MCF 10A (cell line): ENCODE measurements around the gene U2SURP. TPM values are rescaled to one million over a fixed set of nuclear protein-coding genes. Genes with fewer than 3 reads are reported as not detected.

Experiments
- BruUV-seq: library from RNA; stranded (reverse); fragments of 400-500 nt; replicated peaks from 2 replicates; lab custom pipeline; 2021; lab: Mats Ljungman, UMichigan
- CTCF ChIA-PET: fragments of 300-600 bp; sonication (Branson Sonifier 250); formaldehyde crosslinking; extraction: SDS; loops from one replicate; lab custom pipeline; 2021; ENCODE audit warnings: antibody characterized with exemption, inconsistent platforms; lab: Yijun Ruan, JAX
- POLR2A ChIA-PET: fragments of 300-600, 350-650 bp; sonication (Branson Sonifier 250); formaldehyde crosslinking; extraction: SDS; loops from one replicate; lab custom pipeline; 2020; ENCODE audit warnings: antibody characterized with exemption, inconsistent platforms; lab: Yijun Ruan, JAX
- DNase-seq: peaks from one replicate; pipeline ENCODE4 v3.0.0-alpha.2; 2018; ENCODE audit not compliant: unreplicated experiment
- H3K27ac Mint-ChIP-seq: one replicate; pipeline ENCODE4 v1.8.0; 2022; ENCODE audit warnings: mild to moderate bottlenecking, low read depth, mixed read lengths; ENCODE audit not compliant: unreplicated experiment
- H3K27me3 Mint-ChIP-seq: one replicate; pipeline ENCODE4 v1.8.0; 2022; ENCODE audit warnings: mixed read lengths; ENCODE audit not compliant: insufficient read depth, unreplicated experiment
- H3K36me3 Mint-ChIP-seq: one replicate; pipeline ENCODE4 v1.8.0; 2022; ENCODE audit warnings: mild to moderate bottlenecking, moderate library complexity, mixed read lengths; ENCODE audit not compliant: insufficient read depth, unreplicated experiment
- H3K4me1 Mint-ChIP-seq: one replicate; pipeline ENCODE4 v1.8.0; 2022; ENCODE audit warnings: mixed read lengths; ENCODE audit not compliant: insufficient read depth, unreplicated experiment
- H3K4me3 Mint-ChIP-seq: one replicate; pipeline ENCODE4 v1.8.0; 2022; ENCODE audit warnings: mild to moderate bottlenecking, moderate library complexity, mixed read lengths; ENCODE audit not compliant: unreplicated experiment
- H3K9me3 Mint-ChIP-seq: one replicate; pipeline ENCODE4 v1.8.0; 2022; ENCODE audit warnings: mixed read lengths; ENCODE audit not compliant: unreplicated experiment
- intact Hi-C: fragments of 100-400 bp; cut with micrococcal nuclease; formaldehyde crosslinking; loops from 2 replicates; pipeline ENCODE4 v1.14.1; 2022
- total RNA-seq: library from RNA; stranded (reverse); gene quantifications from 2 replicates; pipeline ENCODE4 v1.2.3, GENCODE V29; 2022
- TF ChIP-seq, protein P1 (sequence below): fragments of 200-600 bp; IDR thresholded peaks from one replicate; pipeline ENCODE4 v1.8.0; 2022; ENCODE audit warnings: antibody characterized with exemption, mild to moderate bottlenecking; ENCODE audit not compliant: unreplicated experiment

Gene U2SURP
- total RNA-seq, 1 experiment from 2014 or later = 146 TPM

DNA sequence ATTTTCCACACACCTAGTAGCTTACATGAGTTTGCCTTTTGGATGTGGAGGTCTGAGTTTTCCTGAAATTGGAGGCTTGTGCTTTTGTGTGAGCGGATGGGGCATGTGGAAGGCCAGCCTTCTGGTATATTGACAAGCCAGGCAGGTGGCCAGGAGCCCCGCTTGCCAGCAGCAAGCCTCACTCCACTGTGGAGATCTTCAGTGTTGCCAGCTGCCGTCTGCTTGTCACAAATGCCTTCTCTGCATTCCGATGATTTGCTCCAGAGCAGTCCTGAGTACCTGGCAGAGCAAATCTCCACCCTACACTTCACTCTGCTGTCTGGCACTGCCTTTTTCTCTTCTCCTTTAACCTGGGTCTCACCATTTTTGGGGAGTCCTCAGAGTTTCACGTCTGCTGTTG is 89.1 kb downstream of the U2SURP start:
- no peak overlapping the region for H3K27ac Mint-ChIP-seq
- CTCF ChIA-PET = interaction anchor here (0.7 kb wide), 1 partner anchor 15 kb away, joined by 3 read pairs; no protein-coding TSS in a partner anchor

DNA sequence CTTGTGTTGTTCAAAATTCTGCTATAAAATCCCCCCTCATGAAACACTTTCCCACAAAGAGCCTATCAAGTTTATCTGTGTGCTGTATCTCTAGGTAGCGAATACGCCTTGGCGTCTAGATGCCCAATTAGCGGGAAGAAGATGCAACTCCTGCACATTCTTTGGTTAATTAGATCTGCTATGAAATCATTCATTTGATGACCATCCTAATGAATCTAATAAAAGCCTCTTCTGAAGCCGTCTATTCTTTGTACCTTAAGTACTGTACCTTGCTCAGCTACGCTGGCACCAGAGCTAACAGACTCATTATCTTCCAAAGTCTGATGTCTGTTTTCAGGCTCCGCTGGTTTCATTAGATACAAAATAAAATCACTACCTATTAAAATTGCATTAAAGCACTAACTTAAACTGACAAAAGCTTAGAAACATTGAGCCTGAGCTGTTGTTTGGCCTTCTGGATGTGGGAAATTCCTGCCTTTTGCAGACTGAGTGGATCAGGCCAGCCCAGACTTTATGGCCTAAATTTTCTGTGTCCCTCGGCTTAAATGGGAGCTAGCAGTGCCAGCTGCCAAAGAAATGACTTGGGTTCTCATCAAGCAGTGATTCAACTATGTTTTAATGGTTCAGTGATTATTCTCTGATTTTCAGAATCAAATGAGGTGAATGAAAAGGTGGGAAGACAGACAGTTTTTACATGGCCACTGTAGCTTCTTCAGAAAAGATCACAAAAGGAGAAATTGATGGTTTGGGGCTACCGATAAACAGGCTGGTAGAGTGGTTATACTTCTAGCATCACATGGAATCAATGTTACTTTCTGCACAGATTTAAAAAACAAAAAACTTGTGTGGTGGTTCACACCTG is 89.8 kb downstream of the U2SURP start:
- no peak for DNase-seq
- Mint-ChIP-seq H3K27me3 (no peaks in the 10 kb centered on the region), H3K27ac (no peak overlapping the region), H3K36me3 (no peaks in the 10 kb centered on the region), H3K4me1 (no peaks in the 10 kb centered on the region), H3K9me3 (no peaks in the 10 kb centered on the region), H3K4me3 (no peak overlapping the region)
- ChIA-PET POLR2A (interaction anchor here (1.0 kb wide), 1 partner anchor 525 kb away, joined by 4 read pairs; no protein-coding TSS in a partner anchor), CTCF (interaction anchor here (0.7 to 0.9 kb wide), 3 partner anchors 14 to 563 kb away, joined by 3 to 5 read pairs (median 3); no protein-coding TSS in a partner anchor)
- TF ChIP-seq, protein P1, sequence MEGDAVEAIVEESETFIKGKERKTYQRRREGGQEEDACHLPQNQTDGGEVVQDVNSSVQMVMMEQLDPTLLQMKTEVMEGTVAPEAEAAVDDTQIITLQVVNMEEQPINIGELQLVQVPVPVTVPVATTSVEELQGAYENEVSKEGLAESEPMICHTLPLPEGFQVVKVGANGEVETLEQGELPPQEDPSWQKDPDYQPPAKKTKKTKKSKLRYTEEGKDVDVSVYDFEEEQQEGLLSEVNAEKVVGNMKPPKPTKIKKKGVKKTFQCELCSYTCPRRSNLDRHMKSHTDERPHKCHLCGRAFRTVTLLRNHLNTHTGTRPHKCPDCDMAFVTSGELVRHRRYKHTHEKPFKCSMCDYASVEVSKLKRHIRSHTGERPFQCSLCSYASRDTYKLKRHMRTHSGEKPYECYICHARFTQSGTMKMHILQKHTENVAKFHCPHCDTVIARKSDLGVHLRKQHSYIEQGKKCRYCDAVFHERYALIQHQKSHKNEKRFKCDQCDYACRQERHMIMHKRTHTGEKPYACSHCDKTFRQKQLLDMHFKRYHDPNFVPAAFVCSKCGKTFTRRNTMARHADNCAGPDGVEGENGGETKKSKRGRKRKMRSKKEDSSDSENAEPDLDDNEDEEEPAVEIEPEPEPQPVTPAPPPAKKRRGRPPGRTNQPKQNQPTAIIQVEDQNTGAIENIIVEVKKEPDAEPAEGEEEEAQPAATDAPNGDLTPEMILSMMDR = no peak
- intact Hi-C loops = no loop called here
- BruUV-seq = no TSS peak

More for the DNA sequence above, 89.1 kb downstream of the U2SURP start:
- DNase-seq = no peak
- POLR2A ChIA-PET = interaction anchor here (1.0 kb wide), 1 partner anchor 526 kb away, joined by 4 read pairs; no protein-coding TSS in a partner anchor
- BruUV-seq = no TSS peak
- Mint-ChIP-seq H3K27me3 (no peaks in the 10 kb centered on the region), H3K4me1 (no peaks in the 10 kb centered on the region), H3K9me3 (no peaks in the 10 kb centered on the region), H3K36me3 (no peaks in the 10 kb centered on the region), H3K4me3 (no peak overlapping the region)
- TF ChIP-seq, protein P1 = no peak
- intact Hi-C loops = no loop called here

DNA sequence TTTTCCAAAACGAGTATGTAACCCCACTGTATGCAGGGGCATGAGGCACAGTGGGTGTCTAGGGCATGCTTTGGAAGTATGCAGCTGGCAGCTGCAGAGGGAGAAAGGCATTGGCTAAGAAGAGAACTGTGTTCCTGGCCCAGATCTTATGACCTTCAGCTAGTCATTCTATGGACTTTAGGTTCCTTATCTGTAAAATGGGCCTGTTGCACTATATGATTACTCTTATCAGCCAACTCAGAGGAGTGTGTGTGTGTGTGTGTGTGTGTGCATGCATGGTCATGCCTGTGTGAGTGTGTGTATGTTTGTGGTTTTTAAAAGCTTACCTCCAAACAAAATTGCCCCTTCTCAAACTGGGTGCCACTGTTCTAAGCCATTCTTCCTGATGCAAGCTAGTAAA is 90.8 kb downstream of the U2SURP start:
- Mint-ChIP-seq H3K4me1 (no peaks in the 10 kb centered on the region), H3K36me3 (no peaks in the 10 kb centered on the region), H3K27ac (no peak overlapping the region), H3K9me3 (no peaks in the 10 kb centered on the region), H3K27me3 (no peaks in the 10 kb centered on the region), H3K4me3 (no peak overlapping the region)
- intact Hi-C loops = no loop called here
- no TSS peak for BruUV-seq
- CTCF ChIA-PET = interaction anchor here (0.9 kb wide), 1 partner anchor 195 kb away, joined by 5 read pairs; no protein-coding TSS in a partner anchor
- DNase-seq = no peak
- POLR2A ChIA-PET = no interaction called here
- TF ChIP-seq, protein P1 = no peak

DNA sequence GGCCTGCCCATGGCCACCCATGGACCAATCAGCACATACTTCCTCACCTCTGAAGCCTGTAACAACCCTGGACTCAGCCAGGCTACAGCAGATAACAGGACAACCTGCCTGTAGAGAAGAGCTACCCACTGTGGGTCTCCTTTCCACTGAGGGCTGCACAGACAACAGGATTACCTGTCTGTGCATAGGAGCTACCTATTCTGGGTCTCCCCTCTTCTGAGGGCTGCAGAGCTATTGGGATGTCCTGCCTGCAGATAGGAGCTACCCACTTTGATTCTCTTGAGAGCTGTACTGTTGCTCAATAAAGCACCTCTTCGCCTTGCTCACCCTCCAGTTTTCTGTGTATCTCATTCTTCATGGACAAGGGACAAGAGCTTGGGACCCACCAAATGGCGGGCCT is 94.4 kb downstream of the U2SURP start:
- Mint-ChIP-seq H3K27ac (no peak overlapping the region), H3K27me3 (peaks cover 3% of the 10 kb centered on the region), H3K36me3 (no peaks in the 10 kb centered on the region), H3K4me3 (no peak overlapping the region), H3K4me1 (no peaks in the 10 kb centered on the region), H3K9me3 (no peaks in the 10 kb centered on the region)
- no peak for DNase-seq
- TF ChIP-seq, protein P1 = no peak
- BruUV-seq = no TSS peak
- intact Hi-C loops = no loop called here
- ChIA-PET POLR2A (no interaction called here), CTCF (interaction anchor here (0.7 kb wide), 1 partner anchor 33 kb away, joined by 3 read pairs; no protein-coding TSS in a partner anchor)
